ENCODE results near the gene MALT1. TPM values are rescaled to one million over a fixed set of nuclear protein-coding genes. Genes with fewer than 3 reads are reported as not detected.
"Not testable (repeated sequence)": the region's sequence is repeated elsewhere in the genome, so short reads cannot be mapped to it uniquely, and the experiment has no call there.

Gene MALT1
- total and polyA plus RNA-seq, 2 experiments from 2014 or later = 5.2 to 18.8 TPM

DNA sequence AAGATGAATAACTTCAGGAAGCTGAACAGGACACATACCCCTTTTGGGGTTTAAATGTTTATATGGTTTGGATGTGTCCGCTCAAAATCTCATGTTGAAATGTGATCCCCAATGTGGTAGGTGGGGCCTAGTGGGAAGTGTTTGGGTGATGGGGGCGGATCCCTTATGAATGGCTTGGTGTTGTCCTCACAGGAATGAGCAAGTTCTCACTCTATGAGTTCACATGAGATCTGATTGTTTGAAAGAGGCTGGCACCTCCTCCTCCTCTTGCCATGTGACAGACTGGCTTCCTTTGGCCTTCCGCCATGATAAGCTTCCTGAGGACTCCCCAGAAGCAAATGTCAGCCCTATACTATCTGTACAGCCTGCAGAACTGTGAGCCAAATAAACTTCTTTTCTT, 104.8 kb downstream of the MALT1 start (continued):
- TF ChIP-seq ZNF114 (CRISPR knock-in tag; IDR thresholded peaks at IDR 0.05) = no peak
- TF ChIP-seq, protein P1, sequence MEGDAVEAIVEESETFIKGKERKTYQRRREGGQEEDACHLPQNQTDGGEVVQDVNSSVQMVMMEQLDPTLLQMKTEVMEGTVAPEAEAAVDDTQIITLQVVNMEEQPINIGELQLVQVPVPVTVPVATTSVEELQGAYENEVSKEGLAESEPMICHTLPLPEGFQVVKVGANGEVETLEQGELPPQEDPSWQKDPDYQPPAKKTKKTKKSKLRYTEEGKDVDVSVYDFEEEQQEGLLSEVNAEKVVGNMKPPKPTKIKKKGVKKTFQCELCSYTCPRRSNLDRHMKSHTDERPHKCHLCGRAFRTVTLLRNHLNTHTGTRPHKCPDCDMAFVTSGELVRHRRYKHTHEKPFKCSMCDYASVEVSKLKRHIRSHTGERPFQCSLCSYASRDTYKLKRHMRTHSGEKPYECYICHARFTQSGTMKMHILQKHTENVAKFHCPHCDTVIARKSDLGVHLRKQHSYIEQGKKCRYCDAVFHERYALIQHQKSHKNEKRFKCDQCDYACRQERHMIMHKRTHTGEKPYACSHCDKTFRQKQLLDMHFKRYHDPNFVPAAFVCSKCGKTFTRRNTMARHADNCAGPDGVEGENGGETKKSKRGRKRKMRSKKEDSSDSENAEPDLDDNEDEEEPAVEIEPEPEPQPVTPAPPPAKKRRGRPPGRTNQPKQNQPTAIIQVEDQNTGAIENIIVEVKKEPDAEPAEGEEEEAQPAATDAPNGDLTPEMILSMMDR (conservative IDR thresholded peaks at IDR 0.05; ENCODE audit: low read depth in 2 of 2) = no peak

DNA sequence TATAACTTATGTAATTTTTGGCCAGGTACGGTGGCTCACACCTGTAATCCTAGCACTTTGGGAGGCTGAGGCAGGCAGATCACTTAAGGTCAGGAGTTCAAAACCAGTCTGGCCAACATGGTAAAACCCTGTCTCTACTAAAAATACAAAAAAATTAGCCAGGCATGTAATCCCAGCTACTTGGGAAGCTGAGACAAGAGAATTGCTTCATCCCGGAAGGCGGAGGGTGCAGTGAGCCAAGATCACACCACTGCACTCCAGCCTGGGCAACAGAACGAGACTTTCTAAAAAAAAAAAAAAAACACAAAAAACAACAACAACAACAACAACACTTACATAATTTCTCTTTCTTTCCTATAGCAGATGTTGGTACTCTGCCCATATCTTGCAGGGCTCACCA, 105.3 kb downstream of the MALT1 start:
- H3K27ac ChIP-seq (ENCODE audit: low read depth); H3K4me1 ChIP-seq (ENCODE audit: insufficient read depth); H3K36me3 ChIP-seq (ENCODE audit: insufficient read depth); H3K36me3 Mint-ChIP-seq (ENCODE audit: low read depth); H3K4me1 Mint-ChIP-seq; ATAC-seq; H3K27ac Mint-ChIP-seq; H3K9me2 ChIP-seq (ENCODE audit: insufficient read depth); DNase-seq (ENCODE audit: low spot score); H3K4me3 Mint-ChIP-seq; H3K4me2 ChIP-seq; H3K27me3 ChIP-seq (ENCODE audit: insufficient read depth); H4K20me1 ChIP-seq (replicated peaks; ENCODE audit: insufficient read depth); H3K4me3 ChIP-seq; H3K27me3 Mint-ChIP-seq (ENCODE audit: insufficient read depth, low read depth, poor library complexity); H3K79me2 ChIP-seq (replicated peaks; ENCODE audit: insufficient read depth); H3K9me3 Mint-ChIP-seq: not testable (repeated sequence)
- Histone ChIP-seq H2AFZ (peak overlapping the region; percentile 72; the same call in 1 of the 2 replicates), H3F3A (replicated peaks; ENCODE audit: low read depth) (peaks cover 22% of the 10 kb centered on the region)

DNA sequence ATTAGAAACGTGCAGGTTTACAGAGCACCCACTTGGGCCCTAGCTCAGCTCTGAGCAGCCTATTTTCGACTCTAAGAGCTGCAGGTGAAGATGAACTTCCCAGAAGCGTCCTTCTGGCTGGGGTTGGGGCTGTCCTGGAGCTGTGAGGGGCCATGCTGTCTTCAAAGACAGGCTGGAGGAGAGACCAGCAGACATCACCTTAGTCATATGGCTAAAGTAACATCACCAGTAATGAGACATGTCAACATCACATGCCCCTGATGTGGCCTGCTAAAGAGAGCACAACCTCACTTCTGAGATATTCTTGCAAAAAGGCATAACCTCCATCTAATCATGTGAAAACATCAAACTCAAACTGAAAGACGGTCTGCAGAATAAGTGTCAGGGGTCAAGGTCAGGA, 106.2 kb downstream of the MALT1 start:
- no peak overlapping the region for H3K27ac ChIP-seq (ENCODE audit: low read depth)
- 0 out of 2 replicates have a peak overlapping the region, but pooled peaks have one; percentile 59 for H2AFZ ChIP-seq
- peaks cover 8% of the 10 kb centered on the region for H3K4me1 ChIP-seq (ENCODE audit: insufficient read depth)
- H3K4me3 ChIP-seq = no peak overlapping the region
- Mint-ChIP-seq H3K36me3 (ENCODE audit: low read depth) (no peaks in the 10 kb centered on the region), H3K27me3 (ENCODE audit: insufficient read depth, low read depth, poor library complexity) (peaks cover 5% of the 10 kb centered on the region), H3K4me1 (peaks cover 15% of the 10 kb centered on the region), H3K4me3 (no peak overlapping the region), H3K9me3 (no peaks in the 10 kb centered on the region), H3K27ac (no peak overlapping the region)
- H4K20me1 ChIP-seq (replicated peaks; ENCODE audit: insufficient read depth) = no peaks in the 10 kb centered on the region
- H3F3A ChIP-seq (replicated peaks; ENCODE audit: low read depth) = peaks cover 26% of the 10 kb centered on the region
- no peak overlapping the region for H3K4me2 ChIP-seq
- H3K9me2 ChIP-seq (ENCODE audit: insufficient read depth) = no peaks in the 10 kb centered on the region
- no peaks in the 10 kb centered on the region for H3K27me3 ChIP-seq (ENCODE audit: insufficient read depth)
- DNase-seq (ENCODE audit: low spot score) (no peak), ATAC-seq (no peak)
- no peaks in the 10 kb centered on the region for H3K79me2 ChIP-seq (replicated peaks; ENCODE audit: insufficient read depth)
- H3K36me3 ChIP-seq (ENCODE audit: insufficient read depth) = no peaks in the 10 kb centered on the region
- TF ChIP-seq ZNF331 (CRISPR knock-in tag; IDR thresholded peaks at IDR 0.05; ENCODE audit: low read depth) (no peak), ZNF114 (CRISPR knock-in tag; IDR thresholded peaks at IDR 0.05) (no peak), POLR2AphosphoS5 (IDR thresholded peaks at IDR 0.05; ENCODE audit: low read depth) (no peak), STAT1 (IDR thresholded peaks at IDR 0.05; ENCODE audit: unreplicated experiment) (no peak)
- TF ChIP-seq, protein P2, sequence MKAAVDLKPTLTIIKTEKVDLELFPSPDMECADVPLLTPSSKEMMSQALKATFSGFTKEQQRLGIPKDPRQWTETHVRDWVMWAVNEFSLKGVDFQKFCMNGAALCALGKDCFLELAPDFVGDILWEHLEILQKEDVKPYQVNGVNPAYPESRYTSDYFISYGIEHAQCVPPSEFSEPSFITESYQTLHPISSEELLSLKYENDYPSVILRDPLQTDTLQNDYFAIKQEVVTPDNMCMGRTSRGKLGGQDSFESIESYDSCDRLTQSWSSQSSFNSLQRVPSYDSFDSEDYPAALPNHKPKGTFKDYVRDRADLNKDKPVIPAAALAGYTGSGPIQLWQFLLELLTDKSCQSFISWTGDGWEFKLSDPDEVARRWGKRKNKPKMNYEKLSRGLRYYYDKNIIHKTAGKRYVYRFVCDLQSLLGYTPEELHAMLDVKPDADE (IDR thresholded peaks at IDR 0.05) = no peak
- TF ChIP-seq, protein P3, sequence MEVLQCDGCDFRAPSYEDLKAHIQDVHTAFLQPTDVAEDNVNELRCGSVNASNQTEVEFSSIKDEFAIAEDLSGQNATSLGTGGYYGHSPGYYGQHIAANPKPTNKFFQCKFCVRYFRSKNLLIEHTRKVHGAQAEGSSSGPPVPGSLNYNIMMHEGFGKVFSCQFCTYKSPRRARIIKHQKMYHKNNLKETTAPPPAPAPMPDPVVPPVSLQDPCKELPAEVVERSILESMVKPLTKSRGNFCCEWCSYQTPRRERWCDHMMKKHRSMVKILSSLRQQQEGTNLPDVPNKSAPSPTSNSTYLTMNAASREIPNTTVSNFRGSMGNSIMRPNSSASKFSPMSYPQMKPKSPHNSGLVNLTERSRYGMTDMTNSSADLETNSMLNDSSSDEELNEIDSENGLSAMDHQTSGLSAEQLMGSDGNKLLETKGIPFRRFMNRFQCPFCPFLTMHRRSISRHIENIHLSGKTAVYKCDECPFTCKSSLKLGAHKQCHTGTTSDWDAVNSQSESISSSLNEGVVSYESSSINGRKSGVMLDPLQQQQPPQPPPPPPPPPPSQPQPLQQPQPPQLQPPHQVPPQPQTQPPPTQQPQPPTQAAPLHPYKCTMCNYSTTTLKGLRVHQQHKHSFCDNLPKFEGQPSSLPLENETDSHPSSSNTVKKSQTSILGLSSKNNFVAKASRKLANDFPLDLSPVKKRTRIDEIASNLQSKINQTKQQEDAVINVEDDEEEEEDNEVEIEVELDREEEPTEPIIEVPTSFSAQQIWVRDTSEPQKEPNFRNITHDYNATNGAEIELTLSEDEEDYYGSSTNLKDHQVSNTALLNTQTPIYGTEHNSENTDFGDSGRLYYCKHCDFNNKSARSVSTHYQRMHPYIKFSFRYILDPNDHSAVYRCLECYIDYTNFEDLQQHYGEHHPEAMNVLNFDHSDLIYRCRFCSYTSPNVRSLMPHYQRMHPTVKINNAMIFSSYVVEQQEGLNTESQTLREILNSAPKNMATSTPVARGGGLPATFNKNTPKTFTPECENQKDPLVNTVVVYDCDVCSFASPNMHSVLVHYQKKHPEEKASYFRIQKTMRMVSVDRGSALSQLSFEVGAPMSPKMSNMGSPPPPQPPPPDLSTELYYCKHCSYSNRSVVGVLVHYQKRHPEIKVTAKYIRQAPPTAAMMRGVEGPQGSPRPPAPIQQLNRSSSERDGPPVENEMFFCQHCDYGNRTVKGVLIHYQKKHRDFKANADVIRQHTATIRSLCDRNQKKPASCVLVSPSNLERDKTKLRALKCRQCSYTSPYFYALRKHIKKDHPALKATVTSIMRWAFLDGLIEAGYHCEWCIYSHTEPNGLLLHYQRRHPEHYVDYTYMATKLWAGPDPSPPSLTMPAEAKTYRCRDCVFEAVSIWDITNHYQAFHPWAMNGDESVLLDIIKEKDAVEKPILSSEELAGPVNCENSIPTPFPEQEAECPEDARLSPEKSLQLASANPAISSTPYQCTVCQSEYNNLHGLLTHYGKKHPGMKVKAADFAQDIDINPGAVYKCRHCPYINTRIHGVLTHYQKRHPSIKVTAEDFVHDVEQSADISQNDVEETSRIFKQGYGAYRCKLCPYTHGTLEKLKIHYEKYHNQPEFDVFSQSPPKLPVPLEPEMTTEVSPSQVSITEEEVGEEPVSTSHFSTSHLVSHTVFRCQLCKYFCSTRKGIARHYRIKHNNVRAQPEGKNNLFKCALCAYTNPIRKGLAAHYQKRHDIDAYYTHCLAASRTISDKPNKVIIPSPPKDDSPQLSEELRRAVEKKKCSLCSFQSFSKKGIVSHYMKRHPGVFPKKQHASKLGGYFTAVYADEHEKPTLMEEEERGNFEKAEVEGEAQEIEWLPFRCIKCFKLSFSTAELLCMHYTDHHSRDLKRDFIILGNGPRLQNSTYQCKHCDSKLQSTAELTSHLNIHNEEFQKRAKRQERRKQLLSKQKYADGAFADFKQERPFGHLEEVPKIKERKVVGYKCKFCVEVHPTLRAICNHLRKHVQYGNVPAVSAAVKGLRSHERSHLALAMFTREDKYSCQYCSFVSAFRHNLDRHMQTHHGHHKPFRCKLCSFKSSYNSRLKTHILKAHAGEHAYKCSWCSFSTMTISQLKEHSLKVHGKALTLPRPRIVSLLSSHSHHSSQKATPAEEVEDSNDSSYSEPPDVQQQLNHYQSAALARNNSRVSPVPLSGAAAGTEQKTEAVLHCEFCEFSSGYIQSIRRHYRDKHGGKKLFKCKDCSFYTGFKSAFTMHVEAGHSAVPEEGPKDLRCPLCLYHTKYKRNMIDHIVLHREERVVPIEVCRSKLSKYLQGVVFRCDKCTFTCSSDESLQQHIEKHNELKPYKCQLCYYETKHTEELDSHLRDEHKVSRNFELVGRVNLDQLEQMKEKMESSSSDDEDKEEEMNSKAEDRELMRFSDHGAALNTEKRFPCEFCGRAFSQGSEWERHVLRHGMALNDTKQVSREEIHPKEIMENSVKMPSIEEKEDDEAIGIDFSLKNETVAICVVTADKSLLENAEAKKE (CRISPR knock-in tag; IDR thresholded peaks at IDR 0.05) = no peak
- TF ChIP-seq, protein P4, sequence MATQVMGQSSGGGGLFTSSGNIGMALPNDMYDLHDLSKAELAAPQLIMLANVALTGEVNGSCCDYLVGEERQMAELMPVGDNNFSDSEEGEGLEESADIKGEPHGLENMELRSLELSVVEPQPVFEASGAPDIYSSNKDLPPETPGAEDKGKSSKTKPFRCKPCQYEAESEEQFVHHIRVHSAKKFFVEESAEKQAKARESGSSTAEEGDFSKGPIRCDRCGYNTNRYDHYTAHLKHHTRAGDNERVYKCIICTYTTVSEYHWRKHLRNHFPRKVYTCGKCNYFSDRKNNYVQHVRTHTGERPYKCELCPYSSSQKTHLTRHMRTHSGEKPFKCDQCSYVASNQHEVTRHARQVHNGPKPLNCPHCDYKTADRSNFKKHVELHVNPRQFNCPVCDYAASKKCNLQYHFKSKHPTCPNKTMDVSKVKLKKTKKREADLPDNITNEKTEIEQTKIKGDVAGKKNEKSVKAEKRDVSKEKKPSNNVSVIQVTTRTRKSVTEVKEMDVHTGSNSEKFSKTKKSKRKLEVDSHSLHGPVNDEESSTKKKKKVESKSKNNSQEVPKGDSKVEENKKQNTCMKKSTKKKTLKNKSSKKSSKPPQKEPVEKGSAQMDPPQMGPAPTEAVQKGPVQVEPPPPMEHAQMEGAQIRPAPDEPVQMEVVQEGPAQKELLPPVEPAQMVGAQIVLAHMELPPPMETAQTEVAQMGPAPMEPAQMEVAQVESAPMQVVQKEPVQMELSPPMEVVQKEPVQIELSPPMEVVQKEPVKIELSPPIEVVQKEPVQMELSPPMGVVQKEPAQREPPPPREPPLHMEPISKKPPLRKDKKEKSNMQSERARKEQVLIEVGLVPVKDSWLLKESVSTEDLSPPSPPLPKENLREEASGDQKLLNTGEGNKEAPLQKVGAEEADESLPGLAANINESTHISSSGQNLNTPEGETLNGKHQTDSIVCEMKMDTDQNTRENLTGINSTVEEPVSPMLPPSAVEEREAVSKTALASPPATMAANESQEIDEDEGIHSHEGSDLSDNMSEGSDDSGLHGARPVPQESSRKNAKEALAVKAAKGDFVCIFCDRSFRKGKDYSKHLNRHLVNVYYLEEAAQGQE (IDR thresholded peaks at IDR 0.05; ENCODE audit: unreplicated experiment) = no peak
